ENCODE results near the gene GPR62.

GPR62 gene

GRCh38 chr3:51954105-51954504 lies 1.1 kb upstream of the GPR62 start:
- DNase-seq (ENCODE audit: low read depth in 2 of 2): no peak

GRCh38 chr3:51954713-51955112 lies 468 bp upstream of the GPR62 start:
- no peak for DNase-seq (ENCODE audit: low read depth in 2 of 2)

- DNase-seq (ENCODE audit: low read depth in 2 of 2): no peak
Measured at GRCh38 chr3:51955893-51956770, 951 bp downstream of the GPR62 start.

GRCh38 chr3:51957520-51958205 lies 2.5 kb downstream of the GPR62 start:
- no peak for DNase-seq (ENCODE audit: low read depth in 2 of 2)

- DNase-seq (ENCODE audit: low read depth in 2 of 2): no peak
Measured at GRCh38 chr3:51958603-51959521, 3.7 kb downstream of the GPR62 start.

- DNase-seq (ENCODE audit: low read depth in 2 of 2): no peak
Measured at GRCh38 chr3:51959651-51960050, 4.5 kb downstream of the GPR62 start.

- no peak for DNase-seq (ENCODE audit: low read depth in 2 of 2)
Measured at GRCh38 chr3:51960386-51960785, 5.2 kb downstream of the GPR62 start.

- no peak for DNase-seq (ENCODE audit: low read depth in 2 of 2)
Measured at GRCh38 chr3:51961011-51961410, 5.8 kb downstream of the GPR62 start.

GRCh38 chr3:51961602-51962569 lies 6.7 kb downstream of the GPR62 start:
- DNase-seq (ENCODE audit: low read depth in 2 of 2): no peak

GRCh38 chr3:51962854-51963530 lies 7.8 kb downstream of the GPR62 start:
- no peak for DNase-seq (ENCODE audit: low read depth in 2 of 2)

- DNase-seq (ENCODE audit: low read depth in 2 of 2): no peak
Measured at GRCh38 chr3:51963951-51964451, 8.8 kb downstream of the GPR62 start.

- DNase-seq (ENCODE audit: low read depth in 2 of 2): no peak
Measured at GRCh38 chr3:51964521-51964920, 9.3 kb downstream of the GPR62 start.

GRCh38 chr3:51966016-51966415 lies 10.8 kb downstream of the GPR62 start:
- no peak for DNase-seq (ENCODE audit: low read depth in 2 of 2)

- DNase-seq (ENCODE audit: low read depth in 2 of 2): no peak
Measured at GRCh38 chr3:51966486-51966885, 11.3 kb downstream of the GPR62 start.

- no peak for DNase-seq (ENCODE audit: low read depth in 2 of 2)
Measured at GRCh38 chr3:51966922-51967383, 11.8 kb downstream of the GPR62 start.

GRCh38 chr3:51967384-51968169 lies 12.4 kb downstream of the GPR62 start, which contains the start of gene PCBP4:
PCBP4 (minus strand) TSS chr3:51967454; CDS start chr3:51961240, 6,214 bp downstream.
- DNase-seq (ENCODE audit: low read depth in 2 of 2): no peak

GRCh38 chr3:51968170-51968775 lies 13.1 kb downstream of the GPR62 start:
- no peak for DNase-seq (ENCODE audit: low read depth in 2 of 2)

GRCh38 chr3:51968883-51969678 lies 13.9 kb downstream of the GPR62 start:
- no peak for DNase-seq (ENCODE audit: low read depth in 2 of 2)
